ENCODE data around the gene ABHD16A.
A peak's percentile ranks its signal among the peaks of the same experiment; 100 is the strongest.

The ABHD16A gene

DNA sequence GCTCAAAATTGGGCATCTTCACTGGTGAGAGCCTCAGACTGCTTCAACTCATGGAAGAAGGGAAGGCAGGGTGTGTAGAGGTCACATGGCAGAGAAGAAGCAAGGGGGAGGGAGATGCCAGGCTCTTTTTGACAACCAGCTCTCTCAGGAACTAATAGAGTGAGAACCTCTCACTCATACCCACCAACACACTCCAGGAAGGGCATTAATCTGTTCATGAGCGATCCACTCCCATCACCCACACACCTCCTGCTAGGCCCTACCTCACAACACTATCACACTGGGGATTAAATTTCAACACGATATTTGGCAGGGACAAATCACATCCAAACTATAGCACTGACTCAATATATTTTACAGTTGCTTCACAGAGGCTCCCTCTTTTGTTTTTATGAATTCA is 38.7 kb upstream of the ABHD16A start:
- TF ChIP-seq, protein P1, sequence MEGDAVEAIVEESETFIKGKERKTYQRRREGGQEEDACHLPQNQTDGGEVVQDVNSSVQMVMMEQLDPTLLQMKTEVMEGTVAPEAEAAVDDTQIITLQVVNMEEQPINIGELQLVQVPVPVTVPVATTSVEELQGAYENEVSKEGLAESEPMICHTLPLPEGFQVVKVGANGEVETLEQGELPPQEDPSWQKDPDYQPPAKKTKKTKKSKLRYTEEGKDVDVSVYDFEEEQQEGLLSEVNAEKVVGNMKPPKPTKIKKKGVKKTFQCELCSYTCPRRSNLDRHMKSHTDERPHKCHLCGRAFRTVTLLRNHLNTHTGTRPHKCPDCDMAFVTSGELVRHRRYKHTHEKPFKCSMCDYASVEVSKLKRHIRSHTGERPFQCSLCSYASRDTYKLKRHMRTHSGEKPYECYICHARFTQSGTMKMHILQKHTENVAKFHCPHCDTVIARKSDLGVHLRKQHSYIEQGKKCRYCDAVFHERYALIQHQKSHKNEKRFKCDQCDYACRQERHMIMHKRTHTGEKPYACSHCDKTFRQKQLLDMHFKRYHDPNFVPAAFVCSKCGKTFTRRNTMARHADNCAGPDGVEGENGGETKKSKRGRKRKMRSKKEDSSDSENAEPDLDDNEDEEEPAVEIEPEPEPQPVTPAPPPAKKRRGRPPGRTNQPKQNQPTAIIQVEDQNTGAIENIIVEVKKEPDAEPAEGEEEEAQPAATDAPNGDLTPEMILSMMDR (IDR thresholded peaks at IDR 0.05; ENCODE audit: low read depth, low read length, missing control alignments), result no peak
- DNase-seq (ENCODE audit: low read depth), result no peak
- no peak overlapping the region for H3K4me3 ChIP-seq (ENCODE audit: low read depth, low read length)
- in situ Hi-C loops (cut with HindIII; ENCODE audit: low sequenced_read_pairs), result no loop called here

- TF ChIP-seq, protein P1 (IDR thresholded peaks at IDR 0.05; ENCODE audit: low read depth, low read length, missing control alignments), result no peak
- H3K4me3 ChIP-seq (ENCODE audit: low read depth, low read length), result peak overlapping the region; percentile 55
- in situ Hi-C loops (cut with HindIII; ENCODE audit: low sequenced_read_pairs), result no loop called here
- no peak for DNase-seq (ENCODE audit: low read depth)
These were observed 37.5 kb upstream of the ABHD16A start for GRCh38 chr6:31740397-31741223.

- TF ChIP-seq, protein P1 (IDR thresholded peaks at IDR 0.05; ENCODE audit: low read depth, low read length, missing control alignments), result no peak
- H3K4me3 ChIP-seq (ENCODE audit: low read depth, low read length), result peak within 1 kb of the TSS; percentile 55
- in situ Hi-C loops (cut with HindIII; ENCODE audit: low sequenced_read_pairs), result no loop called here
- DNase-seq (ENCODE audit: low read depth), result peak; percentile 96
These were observed 36.7 kb upstream of the ABHD16A start, which contains the start of gene MSH5 for GRCh38 chr6:31739639-31740396. MSH5 (plus strand) TSS chr6:31740005; CDS start chr6:31740467, 462 bp downstream.

GRCh38 chr6:31737991-31738979 is 35.2 kb upstream of the ABHD16A start:
- in situ Hi-C loops (cut with HindIII; ENCODE audit: low sequenced_read_pairs), result no loop called here
- peak overlapping the region; percentile 5 for H3K4me3 ChIP-seq (ENCODE audit: low read depth, low read length)
- TF ChIP-seq, protein P1 (IDR thresholded peaks at IDR 0.05; ENCODE audit: low read depth, low read length, missing control alignments), result peak; percentile 30
- DNase-seq (ENCODE audit: low read depth), result peak; percentile 65

DNA sequence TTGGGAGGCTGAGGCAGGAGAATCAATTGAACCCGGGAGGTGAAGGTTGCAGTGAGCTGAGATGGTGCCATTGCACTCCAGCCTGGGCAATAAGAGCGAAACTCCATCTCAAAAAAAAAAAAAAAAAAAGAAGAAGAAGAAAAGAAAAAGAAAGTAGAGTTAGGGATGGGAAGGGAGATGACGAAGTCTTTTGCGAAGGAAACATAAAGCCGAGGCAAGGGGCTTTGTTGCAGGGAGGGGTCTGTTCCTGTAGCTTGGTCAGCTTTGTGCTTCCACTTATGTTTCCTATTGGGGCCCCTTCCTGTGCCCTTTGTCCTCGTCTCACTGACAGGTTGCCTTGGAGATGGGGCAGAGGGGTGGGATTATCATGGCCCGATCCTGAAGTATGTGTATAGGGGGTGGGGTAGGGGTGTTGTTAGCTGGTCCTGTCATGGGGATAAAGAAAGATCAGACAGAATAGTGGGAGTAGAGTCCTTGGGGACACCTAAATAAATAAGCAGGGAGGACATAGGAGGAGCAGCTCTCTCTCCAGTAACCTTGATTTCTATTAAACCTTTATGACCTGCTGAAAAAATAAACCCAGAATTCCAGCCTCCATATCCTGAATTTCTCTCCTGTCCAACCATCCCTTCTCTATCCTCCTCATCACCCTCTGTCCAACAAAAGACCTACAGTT is 34.3 kb upstream of the ABHD16A start:
- TF ChIP-seq, protein P1 (IDR thresholded peaks at IDR 0.05; ENCODE audit: low read depth, low read length, missing control alignments), result no peak
- no peak for DNase-seq (ENCODE audit: low read depth)
- in situ Hi-C loops (cut with HindIII; ENCODE audit: low sequenced_read_pairs), result no loop called here
- peak overlapping the region; percentile 5 for H3K4me3 ChIP-seq (ENCODE audit: low read depth, low read length)

Data from astrocyte of the cerebellum (primary cell).